ENCODE results near the gene SPDYC.
A peak's percentile ranks its signal among the peaks of the same experiment; 100 is the strongest.
"Not testable (repeated sequence)": the region's sequence is repeated elsewhere in the genome, so short reads cannot be mapped to it uniquely, and the experiment has no call there.

Gene SPDYC

DNA sequence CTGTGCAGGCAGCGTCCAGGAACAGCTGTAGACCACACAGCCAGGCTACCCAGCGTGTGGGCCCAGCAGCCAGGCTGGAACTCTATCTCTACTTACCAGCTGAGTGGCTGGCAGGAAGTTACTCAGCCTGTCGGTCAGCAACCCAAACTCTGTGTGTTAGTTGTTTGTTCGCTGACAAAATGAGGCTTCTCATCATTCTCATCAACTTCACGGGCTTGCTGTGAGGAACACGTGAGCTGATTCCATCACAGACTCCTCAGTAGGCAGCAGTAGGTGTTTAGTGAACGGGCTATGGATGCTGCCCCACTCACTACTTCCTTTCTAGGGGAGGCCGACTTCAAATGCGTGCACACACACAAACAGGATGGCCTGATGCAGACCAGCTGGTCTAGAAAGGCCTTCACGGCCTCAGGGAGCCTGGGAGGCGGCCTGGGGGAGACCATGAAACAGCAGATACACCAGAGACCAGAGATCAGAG, 830 bp upstream of the SPDYC start:
- no peak for DNase-seq (ENCODE audit: low spot score)

DNA sequence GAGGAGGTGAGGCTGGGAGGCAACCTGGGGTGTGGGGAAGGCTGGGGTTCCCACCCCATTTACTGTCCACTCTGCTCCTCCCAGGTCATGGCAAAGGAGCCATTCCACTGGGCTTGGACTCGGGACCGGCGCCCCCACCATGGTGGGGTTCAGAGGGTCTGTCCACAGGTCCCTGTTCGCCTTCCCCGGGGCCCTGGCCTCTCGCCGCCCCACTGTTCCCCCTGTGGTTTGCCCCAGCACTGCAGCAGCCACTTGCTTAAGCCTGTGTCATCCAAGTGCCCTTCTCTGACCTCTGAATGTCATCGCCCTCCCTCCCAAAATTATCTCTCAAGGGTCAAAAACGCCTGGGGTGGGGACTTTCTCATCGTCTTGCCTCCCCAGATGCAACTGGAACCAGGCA, 2.6 kb downstream of the SPDYC start:
- DNase-seq (ENCODE audit: low spot score) = no peak

- DNase-seq (ENCODE audit: low spot score) = not testable (repeated sequence)
Measured at GRCh38 chr11:65174571-65175010, 4.6 kb downstream of the SPDYC start.

- peak; percentile 22 for DNase-seq (ENCODE audit: low spot score)
Measured at GRCh38 chr11:65180877-65181568, 11.0 kb downstream of the SPDYC start.

- peak; percentile 53 for DNase-seq (ENCODE audit: low spot score)
Measured at GRCh38 chr11:65181569-65182257, 11.7 kb downstream of the SPDYC start, which contains the start of gene CAPN1. Gene CAPN1, plus strand, starts transcription at chr11:65181928. Its CDS starts 774 bp downstream, at chr11:65182702.

DNA sequence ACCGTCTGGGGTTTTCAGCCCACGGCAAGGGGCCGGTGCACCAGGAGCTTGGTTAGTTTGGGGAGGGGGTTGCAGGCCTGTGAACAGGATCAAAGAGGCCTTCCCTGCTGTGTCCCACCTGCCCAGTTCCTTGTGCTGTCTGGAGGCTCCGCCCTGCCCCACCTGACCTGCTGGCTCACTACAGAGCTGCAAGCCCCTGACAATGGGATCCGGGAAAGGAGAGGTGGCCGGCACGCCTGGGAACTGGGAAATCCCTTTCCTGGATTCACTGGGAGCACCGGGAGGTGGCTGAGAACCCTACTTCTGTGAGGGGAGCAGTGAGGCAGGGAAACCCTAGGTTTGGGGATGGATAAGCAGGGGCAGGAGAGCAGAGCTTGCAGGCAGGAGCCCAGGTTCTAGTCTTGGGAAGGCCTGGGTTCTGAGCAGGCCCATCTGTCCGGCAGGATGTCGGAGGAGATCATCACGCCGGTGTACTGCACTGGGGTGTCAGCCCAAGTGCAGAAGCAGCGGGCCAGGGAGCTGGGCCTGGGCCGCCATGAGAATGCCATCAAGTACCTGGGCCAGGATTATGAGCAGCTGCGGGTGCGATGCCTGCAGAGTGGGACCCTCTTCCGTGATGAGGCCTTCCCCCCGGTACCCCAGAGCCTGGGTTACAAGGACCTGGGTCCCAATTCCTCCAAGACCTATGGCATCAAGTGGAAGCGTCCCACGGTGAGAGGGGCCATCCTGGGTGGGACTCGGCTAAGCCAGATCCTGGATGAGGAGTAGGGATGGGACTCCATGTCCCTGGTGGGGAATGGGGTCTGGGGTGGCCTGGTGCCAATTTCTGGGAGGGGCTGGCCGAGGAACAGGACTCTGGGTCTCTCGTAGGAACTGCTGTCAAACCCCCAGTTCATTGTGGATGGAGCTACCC, 12.5 kb downstream of the SPDYC start:
- no peak for DNase-seq (ENCODE audit: low spot score)

DNA sequence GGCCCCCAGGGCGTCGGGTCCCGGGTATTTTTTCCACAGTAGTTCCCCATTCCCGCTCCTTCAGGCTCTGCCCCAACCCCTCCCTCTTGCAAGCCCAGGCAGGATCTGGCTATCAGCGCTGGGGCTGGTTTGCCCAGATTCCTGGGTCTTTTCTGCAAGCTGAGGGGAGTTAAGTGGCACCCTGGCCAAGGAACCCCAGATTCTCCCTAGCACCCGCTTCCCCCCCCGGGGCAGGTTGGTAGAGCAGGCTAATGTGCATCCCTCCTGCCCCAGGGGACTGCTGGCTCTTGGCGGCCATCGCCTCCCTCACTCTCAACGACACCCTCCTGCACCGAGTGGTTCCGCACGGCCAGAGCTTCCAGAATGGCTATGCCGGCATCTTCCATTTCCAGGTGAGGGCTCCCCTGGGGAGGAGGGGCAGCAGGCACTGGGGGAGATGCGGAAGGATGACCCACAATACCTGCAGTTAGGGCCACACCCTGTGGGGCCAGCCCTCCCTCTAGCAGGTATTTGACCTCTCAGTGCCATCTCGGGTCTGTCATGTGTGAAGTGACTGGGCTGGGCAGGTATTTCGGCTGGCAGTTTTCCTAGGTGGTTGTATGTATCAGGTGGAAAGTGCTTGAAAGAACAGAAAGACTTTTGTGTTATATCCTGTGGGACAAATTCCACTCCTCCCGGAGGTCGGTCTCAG, 13.3 kb downstream of the SPDYC start:
- DNase-seq (ENCODE audit: low spot score) = no peak

DNA sequence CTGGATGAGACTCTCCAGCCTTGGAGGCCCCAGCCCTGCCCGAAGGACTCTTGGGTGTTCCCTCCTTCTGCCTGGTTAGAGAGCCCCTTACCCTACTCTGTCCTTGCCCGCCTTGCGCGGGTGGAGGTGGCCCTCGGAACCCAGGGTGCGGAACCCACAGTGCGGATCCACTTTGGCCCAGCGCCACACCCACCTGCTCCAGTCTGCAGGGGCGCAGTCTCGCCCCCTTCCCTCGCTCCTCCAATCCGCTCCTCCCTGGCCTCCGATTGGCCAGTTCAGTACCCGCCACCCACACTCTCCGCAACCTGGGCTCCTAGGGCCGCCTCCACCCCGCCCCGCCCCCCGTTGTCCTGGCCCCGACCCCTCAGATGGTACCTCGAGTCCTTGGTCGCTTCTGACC, 14.1 kb downstream of the SPDYC start:
- DNase-seq (ENCODE audit: low spot score) = no peak

DNA sequence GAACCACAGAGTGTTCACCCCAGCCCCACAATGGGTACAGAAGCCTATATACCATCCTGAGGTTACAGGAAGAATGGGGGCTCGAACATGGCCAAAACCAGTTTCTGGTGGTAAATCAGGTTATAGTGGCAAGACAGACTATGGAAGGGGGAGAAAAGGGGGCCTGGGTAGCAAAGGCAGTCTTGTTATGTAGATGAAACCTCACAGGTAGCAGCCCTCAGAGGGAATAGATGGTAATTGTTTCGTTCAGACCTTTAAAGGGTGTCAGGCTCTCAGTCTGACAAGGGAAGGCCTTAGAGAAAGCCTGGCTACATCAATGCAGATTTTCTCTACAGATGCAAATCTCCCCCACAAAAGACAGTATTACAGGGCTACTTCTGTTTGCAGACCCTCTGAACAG, 15.1 kb downstream of the SPDYC start:
- DNase-seq (ENCODE audit: low spot score) = no peak

DNA sequence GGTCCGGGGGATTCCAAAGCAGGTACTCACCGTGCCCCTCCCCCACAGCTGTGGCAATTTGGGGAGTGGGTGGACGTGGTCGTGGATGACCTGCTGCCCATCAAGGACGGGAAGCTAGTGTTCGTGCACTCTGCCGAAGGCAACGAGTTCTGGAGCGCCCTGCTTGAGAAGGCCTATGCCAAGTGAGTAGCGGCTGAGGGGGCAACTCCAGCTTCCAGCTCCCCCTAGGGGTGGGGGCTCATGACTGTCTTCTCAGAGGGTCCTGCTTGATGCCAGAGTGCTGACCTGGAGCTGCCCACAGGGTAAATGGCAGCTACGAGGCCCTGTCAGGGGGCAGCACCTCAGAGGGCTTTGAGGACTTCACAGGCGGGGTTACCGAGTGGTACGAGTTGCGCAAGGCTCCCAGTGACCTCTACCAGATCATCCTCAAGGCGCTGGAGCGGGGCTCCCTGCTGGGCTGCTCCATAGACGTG, 15.9 kb downstream of the SPDYC start:
- DNase-seq (ENCODE audit: low spot score) = no peak

DNA sequence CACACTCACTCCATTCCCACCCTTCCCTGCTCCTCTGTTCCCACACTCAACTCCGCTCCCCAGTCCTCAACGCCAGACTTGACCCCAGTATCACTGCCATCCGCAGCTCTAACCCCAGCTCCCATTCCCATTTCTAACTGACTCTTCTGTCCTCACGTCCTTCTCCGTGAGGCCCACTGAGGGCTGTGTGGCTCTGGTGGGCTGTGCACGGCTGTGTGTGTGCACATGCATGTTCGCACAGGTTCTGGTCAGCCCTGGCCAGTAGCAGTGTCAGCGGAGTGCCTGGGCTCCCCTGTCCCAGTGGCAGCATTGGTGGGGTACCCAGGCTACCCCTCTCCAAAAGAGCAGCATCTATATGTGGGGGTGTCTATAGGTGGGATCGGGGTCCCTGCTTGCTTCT, 16.7 kb downstream of the SPDYC start:
- no peak for DNase-seq (ENCODE audit: low spot score)

DNA sequence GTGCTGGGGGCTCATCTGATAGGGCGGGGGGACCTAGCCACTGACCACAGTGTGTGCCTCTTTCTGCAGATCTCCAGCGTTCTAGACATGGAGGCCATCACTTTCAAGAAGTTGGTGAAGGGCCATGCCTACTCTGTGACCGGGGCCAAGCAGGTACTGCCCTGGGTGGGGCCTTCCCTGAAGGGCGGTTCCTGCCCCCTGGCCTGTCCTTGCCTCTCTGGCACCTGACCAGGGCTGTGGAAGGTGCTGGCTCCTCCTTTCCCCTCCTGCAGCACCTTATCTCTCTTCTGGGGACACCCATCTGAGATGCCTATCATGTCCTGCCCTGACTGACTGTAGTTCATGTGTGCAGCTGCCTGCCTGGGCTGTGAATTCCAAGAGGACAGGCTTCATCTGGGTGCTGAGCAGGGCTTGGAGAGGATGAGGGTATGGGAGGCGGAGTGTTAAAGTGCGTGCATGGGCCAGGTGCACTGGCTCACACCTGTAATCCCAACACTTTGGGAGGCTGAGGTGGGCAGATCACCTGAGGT, 17.2 kb downstream of the SPDYC start:
- DNase-seq (ENCODE audit: low spot score) = no peak

GRCh38 chr11:65187971-65188461, 18.0 kb downstream of the SPDYC start:
- no peak for DNase-seq (ENCODE audit: low spot score)

- no peak for DNase-seq (ENCODE audit: low spot score)
Measured at GRCh38 chr11:65188486-65188885, 18.5 kb downstream of the SPDYC start.

DNA sequence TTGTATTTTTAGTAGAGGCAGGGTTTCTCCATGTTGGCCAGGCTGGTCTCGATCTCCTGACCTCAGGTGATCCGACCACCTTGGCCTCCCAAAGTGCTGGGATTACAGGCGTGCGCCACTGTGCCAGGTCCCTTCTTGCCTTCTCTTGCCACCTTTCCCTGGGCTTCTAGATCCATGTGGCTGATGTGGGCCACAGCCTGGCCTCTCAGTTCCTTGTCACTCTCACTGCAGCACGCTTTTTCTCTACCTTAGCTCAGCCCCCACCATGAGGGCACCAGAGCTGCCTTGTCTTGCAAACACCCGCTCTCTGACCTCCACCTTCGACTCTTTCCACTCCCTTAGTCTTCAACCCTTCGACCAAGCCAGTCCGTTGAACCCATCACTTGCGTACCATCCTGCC, 19.2 kb downstream of the SPDYC start:
- DNase-seq (ENCODE audit: low spot score) = no peak

DNA sequence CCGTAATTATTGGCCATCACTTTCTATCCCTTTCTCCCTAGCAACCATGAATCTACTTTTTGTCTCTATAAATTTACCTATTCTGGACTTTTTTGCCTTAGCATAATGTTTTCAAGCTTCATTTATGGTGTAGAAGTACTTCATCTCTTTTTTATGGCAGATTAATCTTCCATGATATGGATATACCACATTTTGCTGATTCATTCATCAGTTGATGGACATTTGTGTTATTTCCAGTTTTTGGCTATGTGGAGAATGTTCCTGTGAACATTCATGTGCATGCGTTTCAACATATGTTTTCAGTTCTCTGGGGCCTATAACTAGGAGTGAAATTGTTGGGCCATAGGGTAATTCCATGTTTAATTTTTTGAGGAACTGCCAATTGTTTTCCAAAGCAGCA, 24.5 kb downstream of the SPDYC start:
- DNase-seq (ENCODE audit: low spot score) = no peak

- no peak for DNase-seq (ENCODE audit: low spot score)
Measured at GRCh38 chr11:65204143-65204542, 34.1 kb downstream of the SPDYC start.

DNA sequence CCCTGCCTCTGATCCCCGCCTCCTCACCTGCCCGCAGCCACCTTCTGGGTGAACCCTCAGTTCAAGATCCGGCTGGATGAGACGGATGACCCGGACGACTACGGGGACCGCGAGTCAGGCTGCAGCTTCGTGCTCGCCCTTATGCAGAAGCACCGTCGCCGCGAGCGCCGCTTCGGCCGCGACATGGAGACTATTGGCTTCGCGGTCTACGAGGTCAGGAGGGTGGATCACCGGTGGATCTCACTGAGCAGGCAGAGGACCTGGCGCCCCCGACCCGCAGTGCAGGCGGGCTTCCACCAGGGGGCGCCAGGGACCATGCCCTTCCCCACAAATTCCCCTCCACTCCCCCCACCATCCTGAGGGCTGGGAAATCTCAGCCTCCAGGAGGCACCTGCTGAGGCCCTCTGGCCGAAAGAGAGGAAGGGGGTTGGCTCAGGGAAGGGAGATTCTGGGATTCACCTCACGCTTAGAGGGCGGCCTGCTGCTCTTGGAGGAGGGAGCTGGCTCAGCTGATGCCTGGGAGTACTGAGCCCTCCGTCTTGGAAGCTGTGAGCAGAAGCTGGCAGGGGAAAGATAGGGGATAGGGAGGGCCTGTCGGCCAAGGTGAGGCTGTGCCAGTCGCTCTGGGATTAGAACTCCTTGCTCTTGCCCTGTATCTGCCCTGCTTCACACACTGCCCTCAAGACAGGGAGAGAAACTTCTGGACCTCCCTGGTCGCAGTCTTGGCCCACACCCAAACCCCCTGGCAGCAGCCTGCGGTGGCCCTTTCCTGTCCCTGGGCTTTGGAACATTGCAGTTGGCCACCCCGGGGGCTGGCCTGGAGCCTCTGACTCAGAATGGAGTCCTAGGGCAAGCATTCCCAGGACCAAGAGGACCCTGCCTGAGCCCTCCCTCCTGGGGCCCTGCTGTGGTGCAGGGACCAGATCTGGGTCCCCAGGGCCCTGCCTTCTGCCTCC, 34.9 kb downstream of the SPDYC start:
- peak; percentile 52 for DNase-seq (ENCODE audit: low spot score)

GRCh38 chr11:65205602-65205967, 35.6 kb downstream of the SPDYC start:
- no peak for DNase-seq (ENCODE audit: low spot score)

DNA sequence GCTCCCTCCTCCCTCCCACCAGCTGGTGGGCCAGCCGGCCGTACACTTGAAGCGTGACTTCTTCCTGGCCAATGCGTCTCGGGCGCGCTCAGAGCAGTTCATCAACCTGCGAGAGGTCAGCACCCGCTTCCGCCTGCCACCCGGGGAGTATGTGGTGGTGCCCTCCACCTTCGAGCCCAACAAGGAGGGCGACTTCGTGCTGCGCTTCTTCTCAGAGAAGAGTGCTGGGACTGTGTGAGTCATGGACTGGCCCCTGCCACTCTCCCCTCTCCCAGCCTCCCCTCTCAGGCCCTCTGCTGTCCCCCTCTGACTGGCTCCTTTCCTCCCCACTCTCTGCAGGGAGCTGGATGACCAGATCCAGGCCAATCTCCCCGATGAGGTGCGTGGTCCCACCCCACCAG, 36.4 kb downstream of the SPDYC start:
- no peak for DNase-seq (ENCODE audit: low spot score)

Data from putamen (tissue), 1 donor.